GM12865 (cell line): ENCODE measurements around the gene NPLOC4.
A peak's percentile ranks its signal among the peaks of the same experiment; 100 is the strongest.

ENCODE experiments used
- DNase-seq: peaks from one replicate; pipeline ENCODE4 v3.0.0; 2010; ENCODE audit warnings: low read depth
- H3K4me3 ChIP-seq: 2 replicates; pipeline ENCODE4 v1.5.1; 2011; ENCODE audit warnings: mild to moderate bottlenecking, low read depth, low read length, control low read depth
- TF ChIP-seq, protein P1 (sequence below): IDR thresholded peaks from 2 replicates; pipeline ENCODE4 v1.5.1; 2011; ENCODE audit warnings: low read length, control low read depth, low read depth, inconsistent platforms; ENCODE audit not compliant: insufficient read depth; ENCODE audit errors: missing control alignments

Gene NPLOC4

DNA sequence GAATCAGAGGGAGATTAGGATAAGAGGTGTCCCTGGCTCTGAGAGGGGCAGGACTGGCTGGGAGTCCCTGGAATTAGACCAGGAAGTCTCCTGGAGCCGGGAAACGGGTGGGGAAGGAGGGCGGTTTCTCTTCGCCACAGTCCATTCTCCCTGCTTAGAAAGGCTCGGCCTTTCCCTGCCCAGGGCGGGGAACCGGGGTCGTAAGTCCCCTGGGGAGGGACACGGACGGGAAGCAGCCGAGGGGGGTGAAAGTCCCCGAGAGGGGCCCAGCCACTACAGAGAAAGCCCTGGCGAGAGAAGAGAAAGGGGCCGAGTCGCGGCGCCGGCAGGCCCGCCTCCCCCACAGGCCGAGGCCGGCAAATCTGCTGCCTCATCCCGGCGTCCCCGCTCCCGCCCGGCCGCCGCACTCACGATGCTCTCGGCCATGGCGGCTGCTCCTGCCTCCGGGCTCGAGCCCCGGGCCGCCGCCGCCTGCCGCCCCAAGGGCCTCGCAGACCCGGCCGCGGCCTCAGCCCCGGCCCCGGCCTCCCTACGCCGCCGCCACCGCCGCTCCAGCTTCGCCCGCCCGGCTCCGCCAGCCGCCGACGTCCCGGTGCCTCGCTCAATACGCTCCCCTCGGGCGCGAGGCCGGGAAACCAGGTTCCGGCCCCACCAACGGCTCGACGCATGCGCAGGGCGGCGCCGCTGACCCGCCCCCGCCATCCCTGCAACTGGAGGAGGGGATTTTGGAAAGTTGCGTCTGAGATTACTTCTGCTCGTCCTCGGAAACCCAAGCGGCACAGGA is at the start of gene NPLOC4, which contains the start of gene TSPAN10:
NPLOC4 (minus strand) TSS at position 608 of the 784 bp plus-strand sequence; CDS start at position 426, 182 bp downstream.
TSPAN10 (plus strand) TSS at position 692 of the 784 bp plus-strand sequence. CDS start 5,217 bp downstream, outside the sequence.
- DNase-seq: peak; percentile 92
- TF ChIP-seq, protein P1, sequence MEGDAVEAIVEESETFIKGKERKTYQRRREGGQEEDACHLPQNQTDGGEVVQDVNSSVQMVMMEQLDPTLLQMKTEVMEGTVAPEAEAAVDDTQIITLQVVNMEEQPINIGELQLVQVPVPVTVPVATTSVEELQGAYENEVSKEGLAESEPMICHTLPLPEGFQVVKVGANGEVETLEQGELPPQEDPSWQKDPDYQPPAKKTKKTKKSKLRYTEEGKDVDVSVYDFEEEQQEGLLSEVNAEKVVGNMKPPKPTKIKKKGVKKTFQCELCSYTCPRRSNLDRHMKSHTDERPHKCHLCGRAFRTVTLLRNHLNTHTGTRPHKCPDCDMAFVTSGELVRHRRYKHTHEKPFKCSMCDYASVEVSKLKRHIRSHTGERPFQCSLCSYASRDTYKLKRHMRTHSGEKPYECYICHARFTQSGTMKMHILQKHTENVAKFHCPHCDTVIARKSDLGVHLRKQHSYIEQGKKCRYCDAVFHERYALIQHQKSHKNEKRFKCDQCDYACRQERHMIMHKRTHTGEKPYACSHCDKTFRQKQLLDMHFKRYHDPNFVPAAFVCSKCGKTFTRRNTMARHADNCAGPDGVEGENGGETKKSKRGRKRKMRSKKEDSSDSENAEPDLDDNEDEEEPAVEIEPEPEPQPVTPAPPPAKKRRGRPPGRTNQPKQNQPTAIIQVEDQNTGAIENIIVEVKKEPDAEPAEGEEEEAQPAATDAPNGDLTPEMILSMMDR: no peak
- peak within 1 kb of the TSS; percentile 82 for H3K4me3 ChIP-seq

DNA sequence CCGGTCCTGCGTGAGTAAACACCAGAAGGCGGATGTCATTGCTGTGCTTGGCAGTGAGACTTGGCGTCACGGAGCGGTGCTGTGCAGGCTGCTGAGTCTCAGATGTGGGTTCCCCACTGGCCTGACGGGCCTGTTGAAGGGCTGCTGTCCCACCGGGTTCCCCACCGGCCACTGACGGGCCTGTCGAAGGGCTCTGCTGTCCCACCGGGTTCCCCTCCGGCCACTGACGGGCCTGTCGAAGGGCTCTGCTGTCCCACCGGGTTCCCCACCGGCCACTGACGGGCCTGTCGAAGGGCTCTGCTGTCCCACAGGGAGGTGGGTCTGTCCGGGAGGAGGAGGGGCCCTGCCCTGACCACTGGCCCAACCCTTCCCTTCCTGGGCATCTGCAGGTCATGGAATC is 49.7 kb upstream of the NPLOC4 start:
- H3K4me3 ChIP-seq: no peak overlapping the region
- no peak for DNase-seq
- TF ChIP-seq, protein P1: no peak

DNA sequence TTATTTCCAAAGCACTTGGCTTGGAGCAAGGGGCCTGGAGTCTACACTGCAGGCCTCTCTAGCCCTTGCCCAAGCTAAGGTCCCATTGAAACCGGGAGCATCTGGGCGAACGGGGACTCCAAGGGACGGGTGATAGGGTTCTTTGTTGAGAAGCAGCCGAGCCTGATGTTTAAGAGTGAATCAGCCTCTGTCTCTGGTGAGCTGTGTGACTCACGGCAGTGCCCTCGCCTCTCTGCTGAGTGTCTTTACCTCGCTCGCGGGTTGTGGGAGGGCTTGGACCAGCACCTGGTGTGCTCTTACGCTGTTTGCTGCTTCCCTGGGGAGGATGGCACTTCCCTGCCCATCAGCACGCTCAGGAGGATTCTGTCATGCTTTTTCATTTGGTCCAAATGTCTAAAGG is 48.2 kb upstream of the NPLOC4 start:
- H3K4me3 ChIP-seq: peak overlapping the region; percentile 94
- TF ChIP-seq, protein P1: no peak
- DNase-seq: no peak

DNA sequence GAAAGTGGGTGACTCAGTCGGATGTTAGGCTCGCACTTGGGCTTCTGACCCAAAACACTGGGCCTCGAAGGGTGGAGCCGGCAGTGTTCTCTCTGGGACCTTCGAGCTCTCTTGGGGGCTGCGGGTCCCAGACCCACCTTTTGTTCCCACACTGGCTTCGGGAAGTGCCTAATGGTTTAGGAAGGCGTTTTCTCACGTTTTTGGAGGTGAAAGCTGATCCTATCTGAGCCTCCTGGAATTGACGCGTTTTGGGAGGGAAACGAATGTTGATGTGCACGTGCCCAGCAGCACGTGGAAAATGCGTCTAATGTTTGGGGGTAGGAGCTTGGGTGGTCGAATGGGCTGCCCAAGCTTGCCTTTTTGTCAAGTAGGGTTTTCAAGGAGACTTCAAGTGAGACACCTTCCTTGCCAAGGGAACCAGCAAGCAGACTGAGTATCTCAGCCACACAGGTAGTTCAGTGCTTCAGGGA is 47.6 kb upstream of the NPLOC4 start:
- DNase-seq: no peak
- peak overlapping the region; percentile 94 for H3K4me3 ChIP-seq
- TF ChIP-seq, protein P1: no peak

DNA sequence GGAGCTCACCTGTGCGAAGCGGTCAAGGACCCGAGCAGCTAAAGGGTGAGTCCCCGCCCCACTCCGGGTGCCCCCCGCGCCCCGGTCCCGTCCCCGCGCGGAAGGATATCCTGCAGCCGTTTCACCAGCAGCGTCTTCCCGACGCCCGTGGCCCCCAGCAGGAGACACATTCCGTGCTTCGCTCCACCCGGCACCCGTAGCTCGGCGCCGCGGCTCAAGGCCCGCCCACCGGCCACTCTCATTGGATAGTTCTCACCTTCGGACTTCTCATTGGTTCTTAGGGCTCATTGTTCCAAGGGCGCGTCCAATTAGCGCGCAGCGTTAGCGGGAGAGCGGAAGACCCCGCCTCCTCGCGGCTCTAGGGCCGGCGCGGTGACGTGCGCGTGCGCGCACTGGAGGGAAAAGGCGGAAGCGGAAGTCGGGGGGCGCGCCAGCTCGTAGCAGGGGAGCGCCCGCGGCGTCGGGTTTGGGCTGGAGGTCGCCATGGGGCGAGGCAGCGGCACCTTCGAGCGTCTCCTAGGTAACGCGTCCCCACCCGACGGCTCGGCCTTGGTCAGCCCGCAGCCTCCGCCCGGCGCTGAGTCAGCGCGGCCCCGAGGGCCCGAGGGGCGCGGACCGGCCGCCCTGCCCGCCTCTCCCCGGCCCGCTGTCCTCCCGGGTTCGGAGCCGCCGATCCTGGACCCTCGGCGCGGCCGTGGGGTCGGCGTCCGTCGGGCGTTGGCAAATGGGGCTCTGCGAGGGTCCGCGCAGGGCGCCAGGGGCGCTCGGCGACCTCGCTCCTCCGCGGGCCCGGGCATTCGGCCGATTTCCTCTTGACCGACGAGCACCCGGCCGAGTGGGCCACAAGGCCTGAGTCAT is 46.9 kb upstream of the NPLOC4 start, which contains the start of the genes ARL16 and HGS:
ARL16 (minus strand) TSS at position 214 of the 858 bp plus-strand sequence; CDS start at position 170, 44 bp downstream.
HGS (plus strand) TSS at position 428 of the 858 bp plus-strand sequence; CDS start at position 484, 56 bp downstream.
- H3K4me3 ChIP-seq: peak within 1 kb of the TSS; percentile 94
- TF ChIP-seq, protein P1: no peak
- peak; percentile 99 for DNase-seq

DNA sequence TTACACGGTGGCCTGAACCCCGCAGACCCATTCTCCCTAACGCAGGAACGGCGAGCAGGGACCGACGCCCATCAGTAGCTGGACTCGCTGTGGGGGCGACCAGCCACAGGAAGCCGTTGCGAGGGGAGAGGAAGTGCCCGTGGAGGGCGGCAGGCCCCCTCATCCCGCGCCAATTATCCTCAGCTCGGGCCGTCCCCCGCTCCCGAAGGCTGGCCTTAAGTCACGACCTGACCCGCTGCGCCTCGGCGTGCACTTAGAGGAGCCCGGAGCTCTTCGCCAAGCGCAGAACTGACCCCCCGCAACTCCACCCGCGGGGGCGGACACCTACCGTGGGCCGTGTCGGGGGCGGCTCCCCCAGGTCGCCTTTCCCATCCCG is 46.3 kb upstream of the NPLOC4 start:
- no peak for DNase-seq
- H3K4me3 ChIP-seq: peak overlapping the region; percentile 88

More for the DNA sequence above, 46.3 kb upstream of the NPLOC4 start:
- TF ChIP-seq, protein P1: no peak
